H1 (cell line): ENCODE data around the gene HMGN2. TPM values are rescaled to one million over a fixed set of nuclear protein-coding genes. Genes with fewer than 3 reads are reported as not detected.

Experiments used
- polyA plus RNA-seq, 7 experiments: library from polyadenylated mRNA; depleted of rRNA in 3 of 7; stranded (reverse) in 5 of 7; unstranded in 2 of 7; fragments of >200 nt in 5 of 7; fragments of 200-250 nt in 2 of 7; gene quantifications; 1 replicate in 5 of 7; 2 replicates in 1 of 7; 4 replicates in 1 of 7; pipeline versions ENCODE4 v1.2.1 to v1.2.3, GENCODE V29; 2011 to 2013; ENCODE audit warnings: missing spikeins in 2 of 7, mixed read lengths in 2 of 7
- total RNA-seq: library from RNA; stranded (reverse); fragmentation: NEBNext Ultra II Directional; extraction: Animal tissue kit (Norgen Biotek cat#: 25700); gene quantifications from 2 replicates; pipeline ENCODE4 v1.2.1, GENCODE V29; 2021

HMGN2 gene
- total and polyA plus RNA-seq, 2 of the 8 experiments (the other 6 are each of a cell fraction or from before 2014, with no cell fraction given) = 254 to 453 TPM

Other genes with a start within 250 kb of the HMGN2 start
- gene CEP85, start 238.2 kb upstream of the HMGN2 start, total RNA-seq = 35.3 and 40.4 TPM in 2 replicates
- 37.4 and 43.7 TPM in 2 replicates for gene CEP85, start 238.2 kb upstream of the HMGN2 start, polyA plus RNA-seq (2011; rRNA removed)
- 77.8 and 84.4 TPM in 2 replicates for gene SH3BGRL3, start 192.4 kb upstream of the HMGN2 start, total RNA-seq
- gene SH3BGRL3, start 192.4 kb upstream of the HMGN2 start, polyA plus RNA-seq (2011; rRNA removed) = 107 and 120 TPM in 2 replicates
- gene UBXN11, start 165.8 kb upstream of the HMGN2 start, total RNA-seq = 6.1 and 6.3 TPM in 2 replicates
- gene UBXN11, start 165.8 kb upstream of the HMGN2 start, polyA plus RNA-seq (2011; rRNA removed) = 10.4 and 14.8 TPM in 2 replicates
- 2.4 TPM in 1 of 2 replicates, not detected in the other for gene CD52, start 154.5 kb upstream of the HMGN2 start, total RNA-seq
- 2.7 and 3.1 TPM in 2 replicates for gene CD52, start 154.5 kb upstream of the HMGN2 start, polyA plus RNA-seq (2011; rRNA removed)
- gene CRYBG2, start 118.3 kb upstream of the HMGN2 start, total RNA-seq = 17.0 and 22.2 TPM in 2 replicates
- 14.2 and 22.1 TPM in 2 replicates for gene CRYBG2, start 118.3 kb upstream of the HMGN2 start, polyA plus RNA-seq (2011; rRNA removed)
- not detected in 2 replicates for gene ZNF683, start 99.7 kb upstream of the HMGN2 start, total RNA-seq
- gene ZNF683, start 99.7 kb upstream of the HMGN2 start, polyA plus RNA-seq (2011; rRNA removed) = not detected in 2 replicates
- 1,467 and 1,486 TPM in 2 replicates for gene LIN28A, start 61.6 kb upstream of the HMGN2 start, total RNA-seq
- gene LIN28A, start 61.6 kb upstream of the HMGN2 start, polyA plus RNA-seq (2011; rRNA removed) = 313 and 403 TPM in 2 replicates
- gene DHDDS, start 40.1 kb upstream of the HMGN2 start, total RNA-seq = 44.6 and 48.0 TPM in 2 replicates
- 28.3 and 30.1 TPM in 2 replicates for gene DHDDS, start 40.1 kb upstream of the HMGN2 start, polyA plus RNA-seq (2011; rRNA removed)
- 55.0 and 56.5 TPM in 2 replicates for gene RPS6KA1, start 57.3 kb downstream of the HMGN2 start, total RNA-seq
- 44.3 and 48.8 TPM in 2 replicates for gene RPS6KA1, start 57.3 kb downstream of the HMGN2 start, polyA plus RNA-seq (2011; rRNA removed)
- 103 and 105 TPM in 2 replicates for gene ARID1A, start 223.6 kb downstream of the HMGN2 start, total RNA-seq
- gene ARID1A, start 223.6 kb downstream of the HMGN2 start, polyA plus RNA-seq (2011; rRNA removed) = 52.1 and 86.7 TPM in 2 replicates